ENCODE results near the gene VPS8. TPM values are rescaled to one million over a fixed set of nuclear protein-coding genes. Genes with fewer than 3 reads are reported as not detected.

VPS8 gene, protein sequence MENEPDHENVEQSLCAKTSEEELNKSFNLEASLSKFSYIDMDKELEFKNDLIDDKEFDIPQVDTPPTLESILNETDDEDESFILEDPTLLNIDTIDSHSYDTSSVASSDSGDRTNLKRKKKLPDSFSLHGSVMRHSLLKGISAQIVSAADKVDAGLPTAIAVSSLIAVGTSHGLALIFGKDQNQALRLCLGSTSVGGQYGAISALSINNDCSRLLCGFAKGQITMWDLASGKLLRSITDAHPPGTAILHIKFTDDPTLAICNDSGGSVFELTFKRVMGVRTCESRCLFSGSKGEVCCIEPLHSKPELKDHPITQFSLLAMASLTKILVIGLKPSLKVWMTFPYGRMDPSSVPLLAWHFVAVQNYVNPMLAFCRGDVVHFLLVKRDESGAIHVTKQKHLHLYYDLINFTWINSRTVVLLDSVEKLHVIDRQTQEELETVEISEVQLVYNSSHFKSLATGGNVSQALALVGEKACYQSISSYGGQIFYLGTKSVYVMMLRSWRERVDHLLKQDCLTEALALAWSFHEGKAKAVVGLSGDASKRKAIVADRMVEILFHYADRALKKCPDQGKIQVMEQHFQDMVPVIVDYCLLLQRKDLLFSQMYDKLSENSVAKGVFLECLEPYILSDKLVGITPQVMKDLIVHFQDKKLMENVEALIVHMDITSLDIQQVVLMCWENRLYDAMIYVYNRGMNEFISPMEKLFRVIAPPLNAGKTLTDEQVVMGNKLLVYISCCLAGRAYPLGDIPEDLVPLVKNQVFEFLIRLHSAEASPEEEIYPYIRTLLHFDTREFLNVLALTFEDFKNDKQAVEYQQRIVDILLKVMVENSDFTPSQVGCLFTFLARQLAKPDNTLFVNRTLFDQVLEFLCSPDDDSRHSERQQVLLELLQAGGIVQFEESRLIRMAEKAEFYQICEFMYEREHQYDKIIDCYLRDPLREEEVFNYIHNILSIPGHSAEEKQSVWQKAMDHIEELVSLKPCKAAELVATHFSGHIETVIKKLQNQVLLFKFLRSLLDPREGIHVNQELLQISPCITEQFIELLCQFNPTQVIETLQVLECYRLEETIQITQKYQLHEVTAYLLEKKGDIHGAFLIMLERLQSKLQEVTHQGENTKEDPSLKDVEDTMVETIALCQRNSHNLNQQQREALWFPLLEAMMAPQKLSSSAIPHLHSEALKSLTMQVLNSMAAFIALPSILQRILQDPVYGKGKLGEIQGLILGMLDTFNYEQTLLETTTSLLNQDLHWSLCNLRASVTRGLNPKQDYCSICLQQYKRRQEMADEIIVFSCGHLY (N-terminal part only)
- 164 TPM for total RNA-seq

DNA sequence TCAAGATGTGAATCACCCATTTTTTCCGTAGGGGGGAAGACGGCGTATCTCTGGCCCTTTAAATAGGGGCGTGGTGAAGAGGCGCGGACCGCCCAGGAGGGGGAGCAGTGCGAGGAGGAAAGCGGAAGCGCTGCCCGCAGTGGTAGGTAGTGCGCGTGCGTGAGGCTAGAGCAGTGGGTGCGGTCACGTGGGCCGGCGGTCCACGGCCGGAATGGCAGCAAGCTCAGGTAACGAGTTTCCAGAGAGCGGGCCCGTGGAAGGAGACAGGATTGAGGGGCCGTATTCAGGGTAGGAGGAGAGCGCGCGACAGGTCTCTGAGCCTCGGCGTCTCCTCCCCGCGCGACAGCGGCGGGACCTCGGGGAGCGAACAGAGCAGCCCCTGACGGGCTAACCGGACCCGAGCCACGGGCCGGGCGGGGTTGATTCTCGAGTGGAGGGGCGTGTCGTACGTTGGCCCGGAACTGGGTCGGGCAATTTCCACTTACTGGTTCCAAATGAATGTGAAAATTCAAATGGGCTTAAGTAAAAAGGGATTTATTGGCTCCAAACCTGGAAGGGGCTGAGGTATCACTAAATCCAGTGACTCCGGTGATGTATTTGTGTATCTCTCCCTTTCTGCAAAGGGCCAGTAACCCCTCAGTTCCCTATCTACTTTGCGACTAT lies at the start of gene VPS8:
TSS of gene VPS8 (plus strand) at position 168 of the 663 bp plus-strand sequence. CDS start 12,467 bp downstream, outside the sequence.

Other genes starting within 250 kb of the VPS8 start
- gene MAGEF1, start 100.1 kb upstream of the VPS8 start, total RNA-seq: 47.1 TPM